ENCODE data around the gene USP20.

USP20 gene

GRCh38 chr9:129823935-129824601, 11.2 kb upstream of the USP20 start, which contains the start of gene TOR1A:
TSS of gene TOR1A (minus strand) at chr9:129824136. CDS start at chr9:129824085, 51 bp downstream.
- peak; percentile 88 for DNase-seq

DNA sequence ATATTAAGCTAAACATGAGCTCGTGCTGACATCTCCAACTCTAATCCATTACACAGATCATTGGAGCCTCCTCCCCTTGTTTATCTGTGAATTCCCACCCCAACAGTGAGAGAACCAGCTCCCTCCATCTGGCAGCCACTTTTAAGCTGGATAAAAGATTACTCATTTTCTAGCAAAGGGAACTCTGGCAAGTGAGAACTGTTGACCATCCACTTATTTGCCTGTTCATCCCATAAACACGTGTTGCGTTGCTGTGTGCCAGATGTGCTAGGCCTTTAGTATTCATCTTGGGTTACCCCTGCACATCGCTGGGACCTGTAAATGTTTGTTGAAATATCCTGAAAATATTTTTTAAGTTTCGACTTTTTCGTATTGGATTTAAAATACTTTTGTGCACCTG, 8.9 kb upstream of the USP20 start:
- DNase-seq: no peak

DNA sequence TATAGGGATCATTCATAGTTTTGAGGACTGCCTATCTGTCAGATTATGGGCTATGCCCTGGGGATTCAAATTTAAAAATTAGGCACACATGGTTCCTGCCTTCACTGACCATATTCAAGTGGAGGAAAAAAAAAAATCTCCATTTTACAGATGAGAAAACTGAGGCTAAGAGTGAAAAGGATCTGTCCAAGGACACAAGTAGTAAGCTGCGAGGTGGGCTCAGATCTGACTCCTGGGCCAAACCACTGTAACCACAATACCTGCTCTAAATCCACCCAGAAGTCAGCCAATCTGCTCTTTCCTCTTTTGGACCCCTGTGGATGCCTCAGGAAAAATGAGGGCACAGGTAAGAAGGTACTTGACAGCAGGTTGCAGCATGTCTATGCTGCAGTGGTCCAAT, 8.5 kb upstream of the USP20 start:
- no peak for DNase-seq

GRCh38 chr9:129828051-129828450, 7.2 kb upstream of the USP20 start:
- DNase-seq: no peak

GRCh38 chr9:129828969-129829368, 6.3 kb upstream of the USP20 start:
- no peak for DNase-seq

DNA sequence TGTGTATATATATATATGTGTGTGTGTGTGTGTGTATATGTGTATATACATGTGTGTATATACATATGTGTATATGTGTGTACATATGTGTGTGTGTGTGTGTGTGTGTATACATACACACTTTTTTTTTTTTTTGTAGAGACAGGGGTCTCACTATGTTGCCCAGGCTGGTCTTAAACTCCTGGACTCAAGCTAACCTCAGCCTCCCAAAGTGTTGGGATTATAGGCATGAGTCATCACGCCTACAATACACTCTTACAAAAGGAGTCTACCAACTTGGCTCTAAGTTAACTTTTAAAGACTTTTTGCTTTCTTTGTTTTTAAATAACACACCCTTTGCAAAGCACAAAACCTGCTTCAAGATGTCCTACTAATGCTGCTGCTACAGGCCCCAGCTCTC, 2.3 kb upstream of the USP20 start:
- no peak for DNase-seq

DNA sequence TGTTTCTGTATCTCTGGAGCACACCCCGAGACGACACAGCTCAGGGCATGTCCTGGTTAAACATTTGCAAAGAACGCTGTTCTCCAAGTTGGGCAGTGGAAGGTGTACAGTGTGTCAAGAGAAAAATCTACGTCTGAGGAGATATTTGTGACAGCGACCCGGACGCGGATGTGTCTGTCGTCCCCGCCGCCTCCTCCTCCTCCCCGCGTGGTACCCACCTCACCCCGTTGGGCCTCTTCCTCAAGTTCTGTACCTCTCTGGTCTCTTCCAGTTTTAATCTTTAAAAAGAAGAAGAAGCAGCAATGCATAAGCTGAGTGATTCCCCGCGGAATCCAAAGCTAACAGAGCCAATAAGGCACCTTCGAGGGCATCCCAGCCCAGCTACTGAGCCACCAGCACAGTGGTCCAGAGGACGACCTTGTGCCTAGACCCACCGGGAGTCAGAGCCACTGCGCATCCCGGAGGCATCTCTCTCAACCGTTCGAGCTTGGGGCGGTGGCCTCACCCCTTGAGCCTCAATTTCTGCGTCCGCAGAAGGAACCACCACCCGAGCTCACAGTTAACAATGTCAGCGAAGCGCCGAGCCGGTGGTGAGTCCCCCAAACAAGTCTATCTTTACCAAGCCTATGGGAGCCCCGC, 650 bp upstream of the USP20 start:
- DNase-seq: peak; percentile 32

DNA sequence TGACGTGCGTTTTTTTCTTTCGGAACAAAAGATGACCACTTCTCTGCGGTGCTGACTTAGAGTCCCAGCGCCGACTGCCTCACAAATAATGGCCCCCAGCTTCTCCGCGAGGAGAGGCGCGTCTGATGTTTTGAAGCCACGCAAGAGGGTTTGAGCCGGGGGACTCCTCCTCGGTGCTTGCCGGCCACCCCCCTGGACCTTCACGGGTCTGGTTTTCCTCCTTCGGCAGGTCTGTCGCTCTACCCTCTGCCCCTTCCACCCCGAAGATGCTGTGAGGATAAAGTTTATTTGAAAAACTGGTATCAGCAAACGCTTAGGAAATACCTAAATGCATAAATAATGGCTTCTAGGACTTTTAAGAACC, 584 bp downstream of the USP20 start:
- DNase-seq: no peak

- DNase-seq: peak; percentile 29
Observed at GRCh38 chr9:129836311-129837007, 1.2 kb downstream of the USP20 start.

GRCh38 chr9:129838707-129839259, 3.5 kb downstream of the USP20 start:
- DNase-seq: no peak

- DNase-seq: no peak
Observed at GRCh38 chr9:129839324-129840023, 4.2 kb downstream of the USP20 start.

DNA sequence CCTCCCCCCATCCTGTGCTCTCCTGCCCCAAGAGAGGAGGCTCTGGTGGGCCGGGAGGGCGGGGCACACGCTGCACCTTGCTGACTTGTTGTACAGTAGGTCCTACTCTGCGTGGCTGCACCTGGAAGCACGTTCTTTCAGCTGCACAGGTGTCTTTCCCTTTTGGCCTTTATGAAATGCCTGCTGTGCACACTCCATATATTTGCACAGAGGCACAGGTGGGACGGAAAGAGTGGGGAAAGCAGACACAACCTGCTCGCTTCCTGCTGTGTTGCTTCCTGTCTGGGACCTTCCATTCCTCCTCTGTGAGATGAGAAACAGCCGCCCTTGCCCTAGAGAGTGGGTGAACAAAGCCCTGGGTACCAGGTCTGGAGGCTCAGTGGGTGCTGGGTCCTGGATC, 4.8 kb downstream of the USP20 start:
- DNase-seq: peak; percentile 11

DNA sequence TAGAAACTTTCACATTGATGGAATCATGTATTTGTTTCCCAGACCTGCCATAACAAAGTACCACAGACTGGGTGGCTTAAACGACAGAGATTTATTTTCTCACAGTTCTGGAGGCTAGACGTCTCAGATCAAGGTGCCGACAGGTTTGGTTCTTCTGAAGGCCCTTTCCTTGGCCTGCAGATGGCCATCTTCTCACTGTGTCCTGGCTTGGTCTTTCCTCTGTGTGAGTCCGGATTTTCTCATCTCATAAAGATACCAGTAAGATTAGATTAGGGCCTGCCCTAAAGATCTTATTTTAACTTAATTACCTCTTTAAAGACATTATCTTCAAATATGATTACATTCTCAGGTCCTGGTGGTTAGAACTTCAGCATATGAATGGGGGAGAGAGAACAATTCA, 5.8 kb downstream of the USP20 start:
- no peak for DNase-seq

DNA sequence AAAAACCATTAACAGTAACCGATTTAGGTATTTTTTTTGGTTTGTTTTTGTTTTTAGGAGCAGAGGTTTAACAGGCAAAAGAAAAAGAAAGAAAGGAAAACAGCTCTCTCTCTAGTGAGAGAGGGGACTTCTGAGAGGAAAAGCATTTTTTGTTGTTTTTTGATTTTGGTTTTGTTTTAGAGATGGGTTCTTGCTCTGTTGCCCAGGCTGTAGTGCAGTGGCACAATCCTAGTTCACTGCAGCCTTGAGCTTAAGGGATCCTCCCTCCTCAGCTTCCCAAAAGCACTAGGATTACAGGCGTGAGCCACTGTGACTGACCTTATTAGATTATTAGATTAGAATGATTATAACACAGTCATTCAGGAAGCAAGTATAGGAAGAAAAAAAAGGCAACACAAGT, 10.1 kb downstream of the USP20 start:
- no peak for DNase-seq

DNA sequence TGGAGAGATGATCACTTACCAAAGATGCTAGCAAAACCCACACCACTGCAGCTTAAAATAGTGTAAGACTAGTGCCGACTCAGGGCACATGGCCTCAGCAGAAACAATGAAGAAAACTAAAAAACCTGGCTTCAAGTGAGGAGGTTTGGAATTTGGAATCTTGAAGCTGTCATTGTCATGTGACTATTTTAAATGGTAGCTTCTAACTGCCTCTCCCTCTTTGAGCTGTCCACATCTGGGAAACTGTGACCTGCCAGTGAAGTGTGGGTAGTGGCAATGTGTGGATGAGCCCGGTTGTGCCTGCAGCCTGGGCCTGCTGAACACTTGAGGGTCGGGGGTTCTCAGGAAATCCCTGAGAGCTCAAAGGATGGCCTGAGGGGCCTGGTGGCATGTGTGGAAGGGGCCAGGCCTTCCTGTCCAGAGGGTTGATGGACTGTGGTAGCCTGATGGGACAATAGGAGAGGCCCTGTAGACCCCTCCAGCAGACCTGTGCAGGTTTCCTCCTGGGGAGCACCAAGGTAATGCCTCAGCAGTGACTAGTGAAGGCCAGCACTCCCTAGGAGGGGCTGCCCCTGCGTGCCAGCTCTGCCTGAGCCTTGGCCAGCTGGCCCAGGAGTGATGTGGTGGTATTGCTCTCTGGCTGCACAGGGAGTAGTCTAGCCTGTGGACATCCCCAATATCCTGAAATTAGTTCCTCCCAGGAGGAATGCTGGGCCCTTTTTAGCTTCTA, 13.6 kb downstream of the USP20 start:
- DNase-seq: no peak

- DNase-seq: no peak
Observed at GRCh38 chr9:129849901-129850300, 14.6 kb downstream of the USP20 start.

DNA sequence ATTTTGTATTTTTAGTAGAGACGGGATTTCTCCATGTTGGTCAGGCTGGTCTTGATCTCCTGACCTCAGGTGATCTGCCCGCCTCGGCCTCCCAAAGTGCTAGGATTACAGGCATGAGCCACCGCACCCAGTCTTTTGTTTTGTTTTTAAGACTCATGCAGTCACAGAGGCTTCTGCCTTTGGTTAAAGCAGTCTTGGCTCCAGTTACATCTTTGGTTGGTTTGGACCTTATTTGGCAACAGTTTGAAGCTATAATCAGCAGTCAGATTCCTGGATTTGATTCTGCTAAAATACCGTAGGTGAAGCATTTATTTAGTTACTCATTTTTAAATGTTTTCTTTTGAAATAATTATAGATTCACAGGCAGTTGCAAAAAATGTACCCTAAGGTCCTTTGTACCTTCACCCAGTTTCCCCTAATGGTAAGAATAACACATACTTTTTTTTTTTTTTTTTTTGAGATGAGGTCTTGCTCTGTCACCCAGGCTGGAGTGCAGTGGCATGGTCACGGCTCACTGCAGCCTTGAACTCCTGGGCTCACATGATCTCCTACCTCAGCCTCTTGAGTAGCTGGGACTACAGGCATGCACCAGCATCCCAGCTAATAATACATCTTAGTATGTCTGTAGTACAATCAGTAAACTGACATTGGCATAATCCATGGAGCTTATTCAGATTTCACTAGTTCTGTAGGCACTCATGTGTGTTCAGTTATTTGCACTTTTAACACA, 15.7 kb downstream of the USP20 start:
- DNase-seq: no peak

DNA sequence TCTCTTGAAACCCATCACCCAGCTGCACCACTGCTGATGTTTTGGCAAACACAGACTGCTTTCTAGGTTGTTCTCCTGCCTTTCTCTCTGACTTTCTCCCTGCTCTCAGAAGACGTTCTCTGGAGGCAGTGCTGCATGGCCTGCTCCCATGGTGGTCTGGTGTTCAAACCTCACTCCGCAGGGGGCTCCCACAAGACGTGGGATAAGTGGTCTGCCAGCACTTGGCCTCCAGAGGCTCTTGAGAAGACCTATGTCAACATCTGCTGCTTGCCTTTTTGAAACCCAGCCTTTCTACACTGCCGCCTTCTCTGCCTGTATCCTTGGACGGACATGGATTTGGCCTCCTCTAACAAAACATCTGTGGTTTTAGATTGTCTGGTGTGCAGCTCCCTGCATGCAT, 16.6 kb downstream of the USP20 start:
- DNase-seq: no peak

GRCh38 chr9:129852579-129852978, 17.3 kb downstream of the USP20 start:
- no peak for DNase-seq

DNA sequence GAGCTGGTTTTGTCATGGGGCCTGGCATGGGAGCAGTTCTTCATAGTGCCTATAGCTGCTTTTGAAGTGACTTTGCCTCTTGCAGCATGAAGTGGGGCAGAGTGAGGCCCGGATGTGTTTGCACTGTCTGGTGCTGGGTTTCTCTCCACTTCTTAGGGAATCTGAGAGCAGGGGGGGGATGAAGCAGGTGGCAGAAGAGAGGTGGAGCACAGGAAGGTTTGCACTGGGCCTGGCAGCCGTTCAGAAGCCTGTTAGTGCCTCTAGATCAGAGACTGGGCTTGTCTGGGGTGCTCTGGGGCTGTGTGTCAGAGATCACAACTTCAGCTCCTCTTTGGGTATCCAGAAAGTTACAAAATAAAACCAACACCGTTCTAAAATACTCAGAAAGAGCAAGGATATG, 18.4 kb downstream of the USP20 start:
- no peak for DNase-seq

DNA sequence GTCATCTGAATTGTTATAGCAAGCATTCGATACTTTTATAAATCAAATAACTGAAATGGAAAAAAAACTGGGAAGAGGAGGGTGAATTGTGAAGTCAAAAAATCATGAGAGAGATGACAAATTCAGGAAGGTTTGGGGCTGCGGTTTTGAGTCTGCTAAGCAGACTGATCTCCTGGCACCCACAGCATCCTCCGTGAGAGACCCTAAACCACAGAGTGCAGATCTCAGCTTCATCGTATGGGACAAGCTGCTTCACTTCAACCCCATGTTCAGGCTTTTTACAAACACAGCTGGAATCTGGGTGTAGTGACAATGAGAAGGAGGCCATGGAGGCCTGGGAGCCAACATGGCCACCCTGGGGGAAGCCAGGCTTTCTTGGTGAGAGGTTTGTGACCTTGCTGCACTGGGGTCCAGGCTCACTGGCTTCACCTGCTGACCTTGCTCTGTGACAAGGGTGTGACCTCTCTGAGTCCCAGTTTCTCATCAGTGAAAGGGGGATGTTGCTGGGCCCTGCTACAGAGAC, 19.4 kb downstream of the USP20 start:
- DNase-seq: no peak

GRCh38 chr9:129857207-129857606, 21.9 kb downstream of the USP20 start:
- no peak for DNase-seq
